GM12891 (cell line): ENCODE measurements around the gene RBM48.

Experiments used
- DNase-seq: peaks from one replicate; pipeline ENCODE4 v3.0.0; 2011; ENCODE audit warnings: low spot score; ENCODE audit not compliant: insufficient read length
- FAIRE-seq: peaks from 2 replicates; lab custom pipeline; 2011; peaks lifted over from hg19 to GRCh38; lab: Jason Lieb, UNC
- PAX5 ChIP-seq: IDR thresholded peaks from 2 replicates; pipeline ENCODE4 v1.6.1; 2011; ENCODE audit warnings: low read length, moderate library complexity, mild to moderate bottlenecking; ENCODE audit not compliant: insufficient read depth, severe bottlenecking
- POLR2A ChIP-seq: IDR thresholded peaks from 2 replicates; pipeline ENCODE4 v1.6.1; 2011; ENCODE audit warnings: low read depth, low read length, control low read depth
- POLR2AphosphoS5 ChIP-seq: IDR thresholded peaks from 2 replicates; pipeline ENCODE4 v1.6.1; 2011; ENCODE audit warnings: low read depth, low read length, control low read depth
- POU2F2 ChIP-seq: IDR thresholded peaks from 2 replicates; pipeline ENCODE4 v1.6.1; 2011; ENCODE audit warnings: low read depth, mild to moderate bottlenecking, control low read depth, low read length, moderate library complexity
- SPI1 ChIP-seq: IDR thresholded peaks from 2 replicates; pipeline ENCODE4 v1.6.1; 2011; ENCODE audit warnings: low read depth, low read length, control low read depth
- TAF1 ChIP-seq: IDR thresholded peaks from 2 replicates; pipeline ENCODE4 v1.6.1; 2011; ENCODE audit warnings: low read depth, low read length, control low read depth

The RBM48 gene

DNA sequence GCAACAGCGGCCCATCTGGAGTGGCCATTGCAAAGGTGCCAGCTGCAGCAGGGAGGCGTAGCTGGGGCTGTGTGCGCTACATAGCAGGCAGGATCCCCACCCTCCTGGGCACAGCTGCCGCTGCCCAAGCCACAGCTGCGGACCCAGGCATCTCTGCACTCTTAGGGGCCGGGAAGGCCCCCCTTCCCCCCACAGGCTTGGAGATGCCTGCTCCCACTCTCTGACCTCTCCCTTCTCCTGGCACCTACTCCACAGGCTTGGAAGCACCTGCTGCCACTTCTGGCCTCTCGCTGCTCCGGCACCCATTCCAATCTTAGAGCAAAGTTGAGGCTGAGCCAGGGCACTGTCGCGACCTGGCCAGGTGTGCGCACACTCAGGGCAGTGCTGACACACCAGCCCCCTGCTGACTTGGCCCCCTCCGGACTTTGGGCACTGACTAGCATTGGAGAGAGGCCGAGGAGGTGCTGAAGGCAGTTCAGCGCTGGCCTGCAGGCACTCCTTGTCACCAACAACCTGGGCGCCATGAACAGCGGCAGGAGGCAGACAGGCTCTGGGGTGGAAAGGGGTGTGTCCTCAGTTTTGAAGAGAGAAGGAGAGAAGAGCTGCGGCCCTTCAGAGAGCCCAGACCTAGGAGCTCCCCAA is 18.4 kb downstream of the RBM48 start:
- TF ChIP-seq POLR2A = no peak
- TF ChIP-seq POLR2AphosphoS5 = no peak
- no peak for TF ChIP-seq POU2F2
- no peak for TF ChIP-seq TAF1
- no peak for TF ChIP-seq PAX5
- no peak for TF ChIP-seq SPI1
- DNase-seq = no peak
- no peak for FAIRE-seq

DNA sequence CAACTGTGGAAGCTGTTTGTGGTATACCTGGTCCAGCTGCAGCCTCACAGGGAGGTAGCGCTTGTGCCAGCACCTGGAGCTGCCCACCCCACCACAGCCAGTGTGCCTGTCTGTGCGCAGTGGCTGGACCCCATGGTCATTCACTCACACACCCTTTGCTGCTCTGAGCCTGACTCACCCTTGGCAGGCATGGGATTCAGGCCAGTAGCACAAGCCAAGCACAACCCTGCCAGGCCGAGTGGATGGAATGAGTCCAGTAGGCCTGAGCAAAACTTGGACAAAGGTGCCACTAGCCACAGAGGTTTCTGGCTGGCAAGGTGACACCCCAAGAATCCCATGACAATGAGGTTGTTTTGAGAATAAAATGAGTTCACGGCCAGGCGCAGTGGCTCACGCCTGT is 19.0 kb downstream of the RBM48 start:
- FAIRE-seq = no peak
- TF ChIP-seq TAF1 (no peak), PAX5 (no peak), SPI1 (no peak), POLR2AphosphoS5 (no peak), POU2F2 (no peak), POLR2A (no peak)
- no peak for DNase-seq

DNA sequence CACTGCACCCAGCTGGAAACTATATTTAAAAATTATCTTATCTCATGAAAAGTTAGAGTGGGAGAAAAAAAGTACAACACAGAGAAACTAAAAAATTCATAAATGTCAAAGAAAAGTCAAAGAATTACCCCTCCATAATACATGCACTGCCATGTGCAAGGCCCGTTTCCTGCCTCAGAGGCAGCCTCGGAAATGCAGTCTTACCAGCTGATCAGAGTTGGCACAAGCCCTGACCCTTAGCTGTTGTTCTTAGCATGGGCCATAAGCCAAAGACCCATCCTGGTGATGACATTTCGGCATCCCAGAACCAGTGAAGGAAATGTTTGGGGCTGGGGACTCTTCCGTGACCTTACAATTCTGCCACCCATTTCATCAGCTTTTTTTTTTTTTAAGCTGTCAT is 21.6 kb downstream of the RBM48 start:
- TF ChIP-seq POLR2A = no peak
- no peak for TF ChIP-seq PAX5
- no peak for TF ChIP-seq TAF1
- TF ChIP-seq POU2F2 = no peak
- TF ChIP-seq SPI1 = no peak
- TF ChIP-seq POLR2AphosphoS5 = no peak
- DNase-seq (no peak), FAIRE-seq (no peak)

DNA sequence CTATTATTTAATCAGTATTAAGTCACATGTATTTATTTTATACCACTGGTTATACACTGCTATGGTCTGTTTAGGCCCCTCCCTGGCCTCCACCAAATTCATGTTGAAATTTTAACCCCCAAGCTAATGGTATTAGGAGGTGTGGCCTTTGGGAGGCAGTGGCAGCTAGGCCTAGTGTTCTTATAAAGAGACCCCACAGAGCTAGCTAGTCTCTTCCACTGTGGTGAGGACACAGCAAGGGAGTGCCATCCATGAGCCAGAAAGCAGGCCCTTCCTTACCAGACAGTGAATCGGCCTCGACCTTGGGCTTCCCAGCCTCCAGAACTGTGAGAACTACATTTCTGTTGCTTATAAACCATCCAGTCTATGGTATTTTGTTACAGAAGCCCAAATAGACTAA is 28.7 kb downstream of the RBM48 start:
- TF ChIP-seq SPI1 (no peak), PAX5 (no peak), POLR2AphosphoS5 (no peak; the same call in 1 of the 2 replicates), TAF1 (no peak), POU2F2 (no peak), POLR2A (no peak)
- FAIRE-seq (no peak), DNase-seq (no peak)

DNA sequence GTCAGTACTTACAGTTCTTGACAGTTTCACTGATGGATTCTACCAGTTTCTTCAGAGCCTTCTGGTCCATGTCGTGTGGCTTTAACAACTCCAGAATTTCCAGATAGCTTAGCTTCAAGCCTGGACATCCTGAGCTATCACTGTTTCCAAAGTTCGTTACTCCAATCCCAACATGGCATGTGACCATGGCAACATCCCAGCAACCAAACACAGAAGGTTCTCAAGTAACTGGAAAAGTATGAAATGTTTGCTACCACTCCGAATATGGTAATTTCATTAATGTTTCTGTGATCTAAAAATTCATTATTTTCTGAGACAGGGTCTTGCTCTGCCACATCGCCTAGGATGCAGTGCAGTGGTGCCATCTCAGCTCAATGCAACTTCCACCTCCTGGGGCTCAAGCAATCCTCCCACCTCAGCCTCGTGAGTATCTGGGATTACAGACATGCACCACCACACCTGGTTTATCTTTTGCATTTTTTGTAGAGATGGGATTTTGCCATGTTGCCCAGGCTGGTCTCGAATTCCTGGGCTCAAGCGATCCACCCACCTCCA is 29.3 kb downstream of the RBM48 start:
- FAIRE-seq = no peak
- TF ChIP-seq POU2F2 = no peak
- peak; percentile 61; the same call in 1 of the 2 replicates for TF ChIP-seq POLR2A
- no peak for DNase-seq

DNA sequence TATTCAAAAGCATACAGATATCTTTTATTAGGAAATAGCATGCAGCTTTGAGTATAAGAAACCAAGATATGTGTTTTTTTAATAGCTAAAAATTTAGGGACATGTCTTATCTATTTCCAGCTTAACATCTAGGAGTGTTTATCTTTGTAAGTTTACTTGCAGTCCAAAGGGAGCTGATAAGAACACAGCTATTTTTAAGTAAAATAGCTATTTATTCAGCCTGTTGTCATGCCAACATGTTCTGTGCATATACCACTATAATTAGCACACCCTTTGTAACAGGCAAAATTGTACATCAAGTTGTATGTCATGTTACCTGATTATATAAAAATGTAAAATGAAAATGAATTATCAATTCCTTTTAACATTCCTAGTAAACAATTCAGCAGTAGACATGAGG is 32.0 kb downstream of the RBM48 start:
- TF ChIP-seq TAF1 (no peak), PAX5 (no peak), POLR2AphosphoS5 (no peak), POLR2A (no peak), POU2F2 (no peak), SPI1 (no peak)
- no peak for FAIRE-seq
- no peak for DNase-seq

DNA sequence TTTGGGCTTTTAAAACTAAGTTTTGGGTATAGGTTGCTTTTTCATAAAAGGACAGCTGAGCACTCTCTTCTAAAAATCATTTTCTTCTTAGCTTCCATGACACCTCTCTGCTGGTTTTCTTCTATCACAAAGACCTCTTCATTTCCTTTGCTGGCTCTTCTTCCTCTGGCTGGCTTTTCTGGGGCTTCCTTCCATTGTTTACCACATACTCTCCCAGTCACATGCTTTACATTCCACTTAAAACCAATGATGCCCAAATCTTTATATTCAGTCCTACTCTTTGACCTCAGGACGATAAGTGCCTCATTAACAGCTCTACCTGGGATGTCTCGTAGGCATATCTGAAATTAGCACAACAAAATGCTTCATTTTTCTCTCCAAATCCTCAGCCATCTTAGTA is 34.8 kb downstream of the RBM48 start:
- no peak for TF ChIP-seq PAX5
- TF ChIP-seq POLR2AphosphoS5 = no peak
- TF ChIP-seq TAF1 = no peak
- TF ChIP-seq POU2F2 = no peak
- no peak for TF ChIP-seq POLR2A
- DNase-seq = no peak
- no peak for FAIRE-seq

DNA sequence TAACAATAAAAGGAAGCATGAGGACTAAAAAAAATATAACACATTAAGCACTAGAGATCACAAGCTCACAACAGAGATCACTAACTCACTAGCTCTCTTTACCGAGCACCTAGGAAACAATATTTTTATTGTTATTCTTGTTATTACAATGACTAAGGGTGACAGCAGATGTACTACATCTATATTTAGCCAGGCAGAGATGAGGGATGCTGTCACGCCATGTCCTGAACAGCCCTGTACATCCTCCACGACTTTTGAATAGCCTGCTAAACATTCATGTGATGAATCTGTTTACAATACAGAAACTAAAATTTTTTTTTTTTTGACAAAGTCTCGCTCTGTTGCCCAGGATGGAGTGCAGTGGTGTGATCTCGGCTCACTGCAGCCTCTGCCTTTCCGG is 38.9 kb downstream of the RBM48 start:
- no peak for TF ChIP-seq POLR2A
- TF ChIP-seq POLR2AphosphoS5 = no peak
- no peak for TF ChIP-seq POU2F2
- no peak for DNase-seq
- FAIRE-seq = no peak

DNA sequence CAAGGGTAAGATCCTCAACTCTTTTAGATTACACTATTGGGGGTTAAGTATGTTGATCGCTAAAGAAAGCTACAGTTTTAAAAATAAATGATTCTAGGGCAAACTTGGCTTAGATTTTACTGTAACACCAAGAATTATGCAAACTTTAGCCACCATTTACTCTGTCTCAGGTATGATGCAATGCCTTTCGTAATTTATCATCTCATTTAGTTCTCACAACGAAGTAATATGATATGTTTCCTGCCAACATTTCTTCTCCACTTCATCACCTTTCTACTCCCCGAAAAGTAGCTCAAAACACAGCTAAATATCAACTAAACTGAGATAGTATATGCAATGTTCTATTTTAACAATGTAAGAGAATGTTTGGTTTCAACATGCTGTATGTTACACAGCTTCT is 40.5 kb downstream of the RBM48 start:
- TF ChIP-seq TAF1 (no peak), POLR2AphosphoS5 (no peak), PAX5 (no peak), POU2F2 (no peak), SPI1 (no peak), POLR2A (no peak)
- DNase-seq (no peak), FAIRE-seq (no peak)

DNA sequence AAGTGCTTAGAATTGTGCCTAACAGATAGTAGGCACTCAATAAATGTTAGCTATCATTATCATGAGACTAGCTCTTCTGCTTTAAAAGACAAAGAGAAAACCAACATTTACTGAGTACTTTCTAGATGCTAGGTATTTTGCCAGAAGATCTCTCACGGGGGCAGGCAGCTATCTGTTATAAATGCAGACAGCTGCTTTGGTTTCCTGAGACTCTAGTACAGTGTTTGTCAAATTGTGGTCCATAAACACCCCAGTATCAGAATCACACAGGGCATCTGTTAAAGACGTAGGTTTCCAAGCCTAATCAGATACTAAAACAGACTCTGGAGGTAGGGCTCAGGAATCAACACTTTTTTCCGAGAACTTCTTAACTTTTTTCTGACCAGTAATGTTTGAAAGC is 47.7 kb downstream of the RBM48 start:
- FAIRE-seq = peak; percentile 13
- no peak for TF ChIP-seq POLR2A
- TF ChIP-seq POU2F2 = no peak
- no peak for DNase-seq
